Neural cell (in vitro differentiated cells): ENCODE data around the gene ARHGAP24. TPM values are rescaled to one million over a fixed set of nuclear protein-coding genes. Genes with fewer than 3 reads are reported as not detected.

ENCODE experiments used
- H2AFZ ChIP-seq: fragments of 200-600, 300-800 bp; sonication (generic), shearing (Covaris generic); 2 replicates; pipeline ENCODE4 v1.6.0; 2014; ENCODE audit warnings: low read depth, mild to moderate bottlenecking, antibody characterized with exemption, low read length, moderate library complexity
- H3F3A ChIP-seq: fragments of 200-600 bp; shearing (Covaris generic); 2 replicates; pipeline ENCODE4 v1.6.1; 2016; ENCODE audit warnings: mild to moderate bottlenecking, moderate library complexity, mixed read lengths, antibody characterized with exemption, low read length; ENCODE audit not compliant: insufficient read depth, poor library complexity, severe bottlenecking
- H3K27ac ChIP-seq: fragments of 200-600, 300-800 bp; sonication (generic), shearing (Covaris generic); 2 replicates; pipeline ENCODE4 v1.5.1; 2014; ENCODE audit warnings: mild to moderate bottlenecking, low read length, moderate library complexity
- H3K27me3 ChIP-seq: fragments of 300-800, 200-600 bp; sonication (generic), shearing (Covaris generic); 2 replicates; pipeline ENCODE4 v1.6.0; 2014; ENCODE audit warnings: mild to moderate bottlenecking, low read depth, low read length, moderate library complexity; ENCODE audit not compliant: insufficient read depth
- H3K36me3 ChIP-seq: fragments of 300-800, 200-600 bp; sonication (generic), shearing (Covaris generic); 2 replicates; pipeline ENCODE4 v1.5.1; 2014; ENCODE audit warnings: mild to moderate bottlenecking, antibody characterized with exemption, low read length, moderate library complexity; ENCODE audit not compliant: insufficient read depth
- H3K4me2 ChIP-seq: fragments of 300-800, 200-600 bp; sonication (generic), shearing (Covaris generic); 2 replicates; pipeline ENCODE4 v1.6.0; 2014; ENCODE audit warnings: mild to moderate bottlenecking, low read length
- H3K4me3 ChIP-seq: fragments of 300-800, 200-600 bp; sonication (generic), shearing (Covaris generic); 2 replicates; pipeline ENCODE4 v1.5.1; 2014; ENCODE audit warnings: mild to moderate bottlenecking, low read length, moderate library complexity
- H3K79me2 ChIP-seq: fragments of 200-600 bp; shearing (Covaris generic); replicated peaks from 2 replicates; pipeline ENCODE4 v1.6.0; 2014; ENCODE audit warnings: mild to moderate bottlenecking, low read length, moderate library complexity; ENCODE audit not compliant: insufficient read depth
- H3K9ac ChIP-seq: fragments of 300-800, 200-600 bp; sonication (generic), shearing (Covaris generic); 2 replicates; pipeline ENCODE4 v1.6.1; 2016; ENCODE audit warnings: mild to moderate bottlenecking, low read length, mixed read lengths
- H3K9me2 ChIP-seq: fragments of 200-600 bp; shearing (Covaris generic); 2 replicates; pipeline ENCODE4 v1.6.1; 2016; ENCODE audit warnings: mild to moderate bottlenecking, low read length, mixed read lengths; ENCODE audit not compliant: insufficient read depth
- H3K9me3 ChIP-seq: fragments of 200-600, 300-800 bp; sonication (generic), shearing (Covaris generic); 2 replicates; pipeline ENCODE4 v1.6.1; 2016; ENCODE audit warnings: mild to moderate bottlenecking, mixed run types, low read length, moderate library complexity, mixed read lengths
- H4K20me1 ChIP-seq: fragments of 200-600 bp; shearing (Covaris generic); 2 replicates; pipeline ENCODE4 v1.6.1; 2016; ENCODE audit warnings: mild to moderate bottlenecking, mixed run types; ENCODE audit not compliant: insufficient read depth
- EP300 ChIP-seq: fragments of 450-650 bp; conservative IDR thresholded peaks from 2 replicates; pipeline ENCODE4 v1.6.1; 2014; ENCODE audit warnings: antibody characterized with exemption, mild to moderate bottlenecking, moderate library complexity; ENCODE audit not compliant: poor library complexity, severe bottlenecking
- EZH2 ChIP-seq: fragments of 200-600, 300-800 bp; shearing (Covaris generic), sonication (generic); IDR thresholded peaks from 2 replicates; pipeline ENCODE4 v1.6.1; 2014; ENCODE audit warnings: antibody characterized with exemption, low read length, borderline replicate concordance, mild to moderate bottlenecking; ENCODE audit not compliant: insufficient read depth, poor library complexity, severe bottlenecking
- POLR2AphosphoS5 ChIP-seq: IDR thresholded peaks from 2 replicates; pipeline ENCODE4 v1.6.1; 2012
- SMC3 ChIP-seq: fragments of 450-650 bp; conservative IDR thresholded peaks from 2 replicates; pipeline ENCODE4 v1.6.1; 2014; ENCODE audit warnings: antibody characterized with exemption, mild to moderate bottlenecking, moderate library complexity; ENCODE audit not compliant: poor library complexity
- TAF1 ChIP-seq: IDR thresholded peaks from 2 replicates; pipeline ENCODE4 v1.6.1; 2012; ENCODE audit warnings: low read depth
- polyA plus RNA-seq: library from polyadenylated mRNA; depleted of rRNA; stranded (reverse); fragments of >200 nt; gene quantifications from 2 replicates; pipeline ENCODE4 v1.2.3, GENCODE V29; 2014
- TF ChIP-seq, protein P1 (sequence below): IDR thresholded peaks from 2 replicates; pipeline ENCODE4 v1.6.1; 2012; ENCODE audit warnings: borderline replicate concordance
- TF ChIP-seq, protein P2 (sequence below): fragments of 450-650 bp; IDR thresholded peaks from 2 replicates; pipeline ENCODE4 v1.5.1; 2014; ENCODE audit warnings: antibody characterized with exemption, mild to moderate bottlenecking, moderate library complexity; ENCODE audit not compliant: poor library complexity, severe bottlenecking

The ARHGAP24 gene
- polyA plus RNA-seq, 1 donor from 2014 or later = 2.9 TPM

- Histone ChIP-seq H3K27me3 (no peaks in the 10 kb centered on the region), H3K9ac (no peak overlapping the region), H3K79me2 (no peaks in the 10 kb centered on the region), H3F3A (no peaks in the 10 kb centered on the region), H4K20me1 (no peaks in the 10 kb centered on the region), H3K36me3 (no peaks in the 10 kb centered on the region), H3K27ac (no peak overlapping the region), H3K9me2 (no peaks in the 10 kb centered on the region), H2AFZ (no peak overlapping the region), H3K9me3 (no peaks in the 10 kb centered on the region), H3K4me3 (no peak overlapping the region), H3K4me2 (no peak overlapping the region)
- TF ChIP-seq SMC3 (no peak), POLR2AphosphoS5 (no peak), EZH2 (no peak), EP300 (no peak)
- TF ChIP-seq, protein P1, sequence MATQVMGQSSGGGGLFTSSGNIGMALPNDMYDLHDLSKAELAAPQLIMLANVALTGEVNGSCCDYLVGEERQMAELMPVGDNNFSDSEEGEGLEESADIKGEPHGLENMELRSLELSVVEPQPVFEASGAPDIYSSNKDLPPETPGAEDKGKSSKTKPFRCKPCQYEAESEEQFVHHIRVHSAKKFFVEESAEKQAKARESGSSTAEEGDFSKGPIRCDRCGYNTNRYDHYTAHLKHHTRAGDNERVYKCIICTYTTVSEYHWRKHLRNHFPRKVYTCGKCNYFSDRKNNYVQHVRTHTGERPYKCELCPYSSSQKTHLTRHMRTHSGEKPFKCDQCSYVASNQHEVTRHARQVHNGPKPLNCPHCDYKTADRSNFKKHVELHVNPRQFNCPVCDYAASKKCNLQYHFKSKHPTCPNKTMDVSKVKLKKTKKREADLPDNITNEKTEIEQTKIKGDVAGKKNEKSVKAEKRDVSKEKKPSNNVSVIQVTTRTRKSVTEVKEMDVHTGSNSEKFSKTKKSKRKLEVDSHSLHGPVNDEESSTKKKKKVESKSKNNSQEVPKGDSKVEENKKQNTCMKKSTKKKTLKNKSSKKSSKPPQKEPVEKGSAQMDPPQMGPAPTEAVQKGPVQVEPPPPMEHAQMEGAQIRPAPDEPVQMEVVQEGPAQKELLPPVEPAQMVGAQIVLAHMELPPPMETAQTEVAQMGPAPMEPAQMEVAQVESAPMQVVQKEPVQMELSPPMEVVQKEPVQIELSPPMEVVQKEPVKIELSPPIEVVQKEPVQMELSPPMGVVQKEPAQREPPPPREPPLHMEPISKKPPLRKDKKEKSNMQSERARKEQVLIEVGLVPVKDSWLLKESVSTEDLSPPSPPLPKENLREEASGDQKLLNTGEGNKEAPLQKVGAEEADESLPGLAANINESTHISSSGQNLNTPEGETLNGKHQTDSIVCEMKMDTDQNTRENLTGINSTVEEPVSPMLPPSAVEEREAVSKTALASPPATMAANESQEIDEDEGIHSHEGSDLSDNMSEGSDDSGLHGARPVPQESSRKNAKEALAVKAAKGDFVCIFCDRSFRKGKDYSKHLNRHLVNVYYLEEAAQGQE = no peak
- TF ChIP-seq, protein P2, sequence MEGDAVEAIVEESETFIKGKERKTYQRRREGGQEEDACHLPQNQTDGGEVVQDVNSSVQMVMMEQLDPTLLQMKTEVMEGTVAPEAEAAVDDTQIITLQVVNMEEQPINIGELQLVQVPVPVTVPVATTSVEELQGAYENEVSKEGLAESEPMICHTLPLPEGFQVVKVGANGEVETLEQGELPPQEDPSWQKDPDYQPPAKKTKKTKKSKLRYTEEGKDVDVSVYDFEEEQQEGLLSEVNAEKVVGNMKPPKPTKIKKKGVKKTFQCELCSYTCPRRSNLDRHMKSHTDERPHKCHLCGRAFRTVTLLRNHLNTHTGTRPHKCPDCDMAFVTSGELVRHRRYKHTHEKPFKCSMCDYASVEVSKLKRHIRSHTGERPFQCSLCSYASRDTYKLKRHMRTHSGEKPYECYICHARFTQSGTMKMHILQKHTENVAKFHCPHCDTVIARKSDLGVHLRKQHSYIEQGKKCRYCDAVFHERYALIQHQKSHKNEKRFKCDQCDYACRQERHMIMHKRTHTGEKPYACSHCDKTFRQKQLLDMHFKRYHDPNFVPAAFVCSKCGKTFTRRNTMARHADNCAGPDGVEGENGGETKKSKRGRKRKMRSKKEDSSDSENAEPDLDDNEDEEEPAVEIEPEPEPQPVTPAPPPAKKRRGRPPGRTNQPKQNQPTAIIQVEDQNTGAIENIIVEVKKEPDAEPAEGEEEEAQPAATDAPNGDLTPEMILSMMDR = no peak
Measured at GRCh38 chr4:85445050-85445639, 29.8 kb upstream of the ARHGAP24 start.

GRCh38 chr4:85446141-85446861 is 28.6 kb upstream of the ARHGAP24 start:
- H3K36me3 ChIP-seq = no peaks in the 10 kb centered on the region
- H3F3A ChIP-seq = no peaks in the 10 kb centered on the region
- H3K9ac ChIP-seq = no peak overlapping the region
- no peaks in the 10 kb centered on the region for H3K79me2 ChIP-seq
- no peak overlapping the region for H3K4me3 ChIP-seq
- no peaks in the 10 kb centered on the region for H3K9me3 ChIP-seq
- no peak overlapping the region for H2AFZ ChIP-seq
- H4K20me1 ChIP-seq = no peaks in the 10 kb centered on the region
- H3K27ac ChIP-seq = no peak overlapping the region
- TF ChIP-seq SMC3 = no peak
- no peak for TF ChIP-seq TAF1
- no peak overlapping the region for H3K4me2 ChIP-seq
- no peaks in the 10 kb centered on the region for H3K9me2 ChIP-seq
- no peaks in the 10 kb centered on the region for H3K27me3 ChIP-seq
